HUDEP-2 (cell line): ENCODE measurements around the gene UBE2E3.
"Not testable (repeated sequence)": the region's sequence is repeated elsewhere in the genome, so short reads cannot be mapped to it uniquely, and the experiment has no call there.

Source experiments
- DNase-seq, 76 experiments: peaks; one replicate each; lab custom pipeline; 2025; ENCODE audit not compliant: unreplicated experiment in 76 of 76; lab: John Stamatoyannopoulos, UW

UBE2E3 gene

DNA sequence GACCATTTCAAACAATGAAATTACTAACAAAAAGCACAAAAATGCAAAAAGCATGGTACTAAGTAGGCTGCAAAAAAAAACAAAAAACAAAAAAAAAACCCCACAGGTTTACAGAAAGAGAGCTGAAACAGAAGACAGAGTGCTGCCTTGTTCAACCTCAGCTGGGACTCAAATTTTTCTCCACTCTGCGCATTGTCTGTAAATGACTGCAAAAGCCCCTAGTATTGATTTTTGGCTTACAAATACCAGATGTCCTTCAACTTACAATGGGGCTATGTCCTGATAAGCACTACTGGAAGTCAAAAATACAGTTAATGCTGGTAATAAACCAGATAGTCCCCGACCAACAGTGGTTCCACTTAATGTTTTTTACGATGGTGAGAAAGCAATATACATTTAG lies 42.2 kb downstream of the UBE2E3 start:
- no peak for DNase-seq

DNA sequence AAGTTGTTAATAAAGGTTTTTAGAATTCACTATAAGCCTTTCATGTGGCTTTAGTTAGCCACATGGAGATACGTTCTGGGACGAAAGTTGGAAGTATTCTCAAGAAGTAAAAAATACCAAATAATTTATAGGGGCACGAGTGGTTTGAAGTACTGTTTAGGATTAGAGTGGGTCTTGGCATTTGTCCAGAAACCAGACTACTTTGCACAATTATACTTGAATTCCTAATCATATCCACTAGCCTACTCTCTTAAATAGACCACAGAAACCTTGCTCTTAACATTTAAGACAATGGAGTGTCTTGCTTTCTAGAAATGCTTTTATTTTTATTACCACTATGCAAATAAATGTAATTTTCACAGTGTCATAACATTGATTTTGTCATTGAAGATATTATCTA lies 44.6 kb downstream of the UBE2E3 start:
- DNase-seq: no peak

DNA sequence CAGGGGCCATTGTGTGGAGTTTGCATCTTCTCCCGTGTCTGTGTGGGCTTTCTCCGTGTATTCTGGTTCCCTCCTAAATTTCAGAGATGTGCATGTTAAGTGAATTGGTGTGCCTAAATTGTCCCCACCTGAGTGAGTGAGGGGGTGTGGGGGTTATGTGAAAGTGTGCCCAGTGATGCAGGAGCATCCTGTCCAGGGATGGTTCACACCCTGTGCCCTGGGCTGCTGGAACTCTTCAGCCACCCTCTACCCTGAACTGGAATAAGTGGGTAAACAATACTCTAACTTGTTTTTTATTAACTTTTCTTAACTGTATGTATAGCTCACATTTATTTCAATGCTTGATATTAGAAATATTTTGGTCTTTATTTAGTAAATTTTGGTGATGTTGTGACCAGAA lies 56.0 kb downstream of the UBE2E3 start:
- no peak for DNase-seq

DNA sequence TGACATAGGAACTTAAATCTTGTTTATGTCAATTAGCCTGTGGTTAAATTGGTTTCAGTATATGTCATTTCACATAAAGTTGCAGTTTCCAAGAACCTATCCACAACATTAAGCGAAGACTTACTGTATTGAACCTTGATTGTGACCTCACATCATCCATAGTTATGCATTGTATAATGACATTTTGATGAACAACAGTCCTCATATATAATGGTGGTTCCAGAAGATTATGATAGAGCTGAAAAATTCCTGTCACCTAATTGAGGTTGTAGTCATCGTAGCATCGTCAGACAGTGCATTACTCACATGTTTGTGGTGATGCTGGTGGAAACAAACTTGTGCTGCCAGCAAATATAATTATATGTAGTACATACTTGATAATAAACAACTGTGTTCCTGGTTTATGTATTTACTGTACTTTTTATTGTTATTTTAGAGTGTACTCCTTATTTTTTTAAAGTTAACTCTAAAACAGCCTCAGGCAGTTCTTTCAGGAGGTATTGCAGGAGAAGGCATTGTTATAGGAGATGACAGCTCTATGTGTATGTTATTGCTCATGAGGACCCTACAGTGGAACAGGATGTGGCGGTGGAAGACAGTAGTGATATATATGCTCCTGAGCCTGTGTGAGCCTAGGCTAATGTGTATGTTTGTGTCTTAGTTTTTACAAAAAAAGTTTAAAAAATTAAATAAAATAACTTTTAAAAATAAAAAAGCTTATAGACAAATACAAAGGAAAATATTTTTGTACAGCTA lies 56.6 kb downstream of the UBE2E3 start:
- DNase-seq: no peak

DNA sequence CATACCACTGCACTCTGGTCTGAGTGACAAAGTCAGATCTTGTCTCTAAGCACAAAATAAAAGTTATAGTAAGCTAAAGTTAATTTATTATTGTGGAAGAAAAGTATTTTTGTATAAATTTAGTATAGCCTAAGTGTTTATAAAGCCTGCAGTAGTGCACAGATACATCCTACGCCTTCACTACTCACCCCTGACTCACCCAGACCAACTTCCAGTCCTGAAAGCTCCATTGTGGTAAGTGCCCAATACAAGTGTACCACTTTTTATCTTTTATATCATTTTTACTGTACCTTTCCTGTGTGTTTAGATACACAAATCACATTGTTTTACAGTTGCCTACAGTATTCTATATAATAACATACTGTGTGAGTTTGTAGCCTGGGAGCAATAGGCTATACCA lies 57.5 kb downstream of the UBE2E3 start:
- no peak for DNase-seq

DNA sequence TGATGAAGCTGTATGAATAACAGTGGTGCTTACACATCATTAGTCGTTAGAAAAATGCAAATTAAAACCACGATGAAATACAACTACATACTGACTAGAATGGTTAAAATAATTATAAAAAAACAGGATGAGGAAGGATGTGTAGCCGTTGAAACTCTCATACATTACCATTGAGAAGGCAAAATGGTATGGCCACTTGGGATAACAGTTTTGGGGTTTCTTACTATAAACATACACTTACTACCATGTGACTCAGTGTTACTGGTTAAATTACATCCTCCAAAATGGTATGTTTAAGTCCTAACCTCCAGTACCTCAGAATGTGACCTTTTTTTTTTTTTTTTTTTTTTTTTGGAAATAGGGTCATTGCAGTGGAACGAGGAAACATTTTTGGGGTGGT lies 58.4 kb downstream of the UBE2E3 start:
- DNase-seq: no peak

DNA sequence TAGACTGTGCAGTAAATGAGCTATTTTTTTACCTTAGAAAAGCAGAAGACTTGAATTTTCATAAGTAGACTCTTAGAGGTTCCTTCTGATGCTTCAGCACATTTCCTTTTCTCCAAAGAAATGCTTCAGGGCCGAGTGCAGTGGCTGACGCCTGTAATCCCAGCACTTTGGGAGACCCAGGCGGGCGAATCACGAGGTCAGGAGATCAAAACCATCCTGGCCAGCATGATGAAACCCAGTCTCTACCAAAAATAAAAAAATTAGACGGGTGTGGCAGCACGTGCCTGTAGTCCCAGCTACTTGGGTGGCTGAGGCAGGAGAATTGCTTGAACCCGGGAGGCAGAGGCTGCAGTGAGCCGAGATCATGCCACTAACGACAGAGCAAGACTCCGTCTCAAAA lies 60.4 kb downstream of the UBE2E3 start:
- not testable (repeated sequence) for DNase-seq

DNA sequence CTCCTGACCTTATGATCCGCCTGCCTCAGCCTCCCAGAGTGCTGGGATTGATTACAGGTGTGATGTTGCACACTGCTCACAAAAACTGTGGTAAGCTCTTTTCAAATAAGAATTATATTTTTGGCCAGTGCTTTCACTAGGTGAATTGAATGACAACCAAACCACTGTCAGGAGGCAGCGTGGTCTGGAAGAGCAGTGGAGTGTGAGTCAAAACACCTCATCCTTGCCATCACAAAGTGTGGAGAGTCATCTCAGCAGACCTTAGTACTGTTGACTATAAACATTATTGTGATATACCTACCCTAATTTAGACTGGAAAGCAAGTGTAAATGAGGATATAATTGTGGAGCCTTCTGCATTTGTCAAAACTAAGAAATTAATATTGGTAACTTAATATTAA lies 61.3 kb downstream of the UBE2E3 start:
- DNase-seq: no peak

DNA sequence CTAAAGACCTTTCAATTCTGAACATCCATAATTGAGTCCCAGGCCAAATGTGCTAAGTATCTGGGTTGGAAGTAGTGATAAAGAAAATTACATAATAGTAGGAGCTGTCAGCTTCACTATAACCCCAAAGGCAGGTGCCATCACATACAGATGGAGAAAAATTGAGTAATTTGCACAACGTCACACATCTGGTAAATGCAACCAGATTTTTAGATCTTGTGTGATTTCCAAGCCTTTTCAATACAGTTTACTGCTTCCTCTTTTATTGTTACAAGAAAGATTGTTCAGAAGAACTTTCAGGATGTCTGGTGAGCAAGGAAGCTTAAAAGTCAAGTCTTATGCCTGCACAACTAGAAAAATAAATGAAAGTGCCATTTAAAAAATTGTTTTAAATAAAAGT lies 62.3 kb downstream of the UBE2E3 start:
- DNase-seq: no peak

DNA sequence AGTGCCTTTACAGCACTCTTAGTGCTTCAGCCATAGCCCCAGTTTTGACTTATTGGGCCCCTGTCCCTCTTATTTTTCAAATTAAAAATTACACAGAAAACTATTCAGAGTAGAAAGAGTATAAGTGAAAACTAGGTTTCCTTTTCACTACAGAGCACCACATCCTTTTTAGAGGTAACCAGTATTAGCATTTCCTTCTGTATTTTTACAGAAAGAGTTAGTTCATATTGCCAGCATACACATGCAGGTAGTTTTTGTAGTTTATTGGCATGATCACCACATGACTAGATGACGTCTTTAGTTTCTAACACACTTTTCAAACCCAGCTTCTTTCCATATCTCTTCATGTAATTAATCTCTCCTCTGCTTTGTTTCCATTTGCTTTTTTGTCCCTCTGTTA lies 66.4 kb downstream of the UBE2E3 start:
- no peak for DNase-seq

DNA sequence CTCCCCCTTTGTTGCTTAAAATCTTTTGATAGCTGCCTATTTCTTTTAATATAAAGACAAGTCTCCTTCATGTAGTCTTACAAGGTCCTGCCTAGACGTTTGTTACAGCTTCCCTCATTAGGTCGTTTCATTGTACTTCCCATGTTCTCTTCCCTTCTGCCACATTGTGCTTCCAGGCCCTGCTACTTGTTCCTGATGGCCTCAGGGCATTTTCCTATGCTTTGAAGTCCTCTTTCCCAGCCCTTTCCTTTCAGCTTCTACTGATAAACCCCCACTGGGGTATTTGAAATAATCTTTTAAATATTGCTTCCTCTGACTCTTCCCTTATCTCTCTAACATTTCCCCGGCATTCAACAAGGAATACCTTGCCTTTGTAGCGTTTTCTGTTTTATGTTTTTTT lies 67.4 kb downstream of the UBE2E3 start:
- DNase-seq: no peak

DNA sequence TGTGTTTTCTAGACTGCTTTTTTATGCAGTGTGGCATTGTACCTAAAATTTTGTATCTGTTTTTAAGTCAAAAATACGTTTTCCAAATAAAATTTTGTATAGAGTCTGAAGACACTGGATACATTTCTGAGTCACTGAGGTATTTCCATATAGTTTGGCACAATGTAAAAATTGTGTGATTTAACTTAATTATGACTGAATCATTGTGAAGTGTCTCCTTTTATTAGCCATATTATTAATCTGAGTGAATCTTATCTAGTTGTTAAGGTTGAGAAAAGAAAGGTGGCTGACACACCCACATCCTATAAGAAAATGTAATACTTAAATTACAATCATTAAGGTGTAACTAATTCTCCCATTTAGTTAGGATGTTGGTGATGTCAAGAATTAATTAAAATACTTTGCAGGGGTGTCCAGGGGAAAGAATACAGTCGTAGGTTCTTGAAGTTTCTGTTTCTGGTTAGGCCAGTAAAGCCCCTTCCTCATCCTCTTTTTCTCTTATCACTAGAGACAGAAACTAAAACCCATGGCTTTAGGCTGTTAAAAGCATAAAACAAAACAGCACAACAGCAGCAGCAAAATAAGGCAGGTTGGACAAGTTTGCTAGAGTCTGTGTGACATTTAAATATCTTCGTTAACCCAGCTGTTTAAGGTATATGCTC lies 71.6 kb downstream of the UBE2E3 start:
- DNase-seq: no peak

DNA sequence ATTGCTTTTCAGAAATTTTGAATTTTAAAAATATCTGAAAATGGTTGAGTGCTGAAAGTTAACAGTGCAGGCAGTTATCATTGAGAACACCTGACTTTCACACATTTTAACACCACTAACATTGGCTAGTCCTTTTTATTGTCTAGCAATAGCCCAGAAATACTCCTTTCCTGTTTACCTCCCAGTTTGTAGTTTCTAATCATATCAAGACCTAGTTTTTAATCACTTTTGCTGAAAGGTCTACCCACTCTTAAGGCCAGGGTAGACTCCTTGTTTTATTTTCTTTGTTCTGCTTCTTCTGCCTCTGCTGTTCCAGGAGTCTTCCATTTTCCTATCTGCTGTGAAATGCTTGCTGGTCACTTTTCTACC lies 72.1 kb downstream of the UBE2E3 start:
- DNase-seq: no peak

DNA sequence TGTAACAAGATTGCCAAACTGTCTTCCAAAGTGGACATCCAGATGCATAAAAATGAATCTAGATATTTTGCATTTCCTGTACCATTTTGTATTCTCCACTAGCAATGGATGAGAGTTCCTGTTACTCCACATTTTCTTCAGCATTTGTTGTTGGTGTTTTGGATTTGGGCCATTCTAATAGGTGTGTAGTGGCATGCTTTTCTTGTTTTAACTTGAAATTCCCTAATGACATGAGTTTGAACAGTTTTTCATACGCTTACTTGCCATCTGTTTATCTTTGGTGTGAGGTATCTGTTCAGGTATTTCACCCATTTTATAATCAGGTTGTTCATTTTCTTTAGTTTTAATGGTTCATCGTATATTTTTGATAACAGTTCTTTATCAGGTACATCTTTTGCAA lies 73.9 kb downstream of the UBE2E3 start:
- no peak for DNase-seq

DNA sequence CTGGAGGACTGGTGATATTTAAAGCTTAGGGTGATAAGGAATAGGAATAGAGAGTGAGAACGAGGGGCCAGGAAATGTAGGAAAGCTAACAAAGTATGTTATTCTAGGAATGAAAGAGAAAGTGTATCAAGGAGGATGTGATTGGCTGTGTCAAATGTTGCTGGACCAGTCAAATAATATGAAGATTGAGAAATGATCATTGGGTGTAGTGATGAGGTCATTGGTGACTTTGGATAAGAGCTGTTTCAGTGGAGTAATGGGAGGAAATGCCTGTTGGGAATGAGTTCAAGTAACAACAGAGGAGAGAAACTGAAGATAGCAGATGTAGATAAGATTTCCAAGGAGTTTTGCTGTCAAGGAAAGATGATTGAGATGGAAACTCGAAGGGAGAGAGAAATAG lies 74.4 kb downstream of the UBE2E3 start:
- DNase-seq: no peak

DNA sequence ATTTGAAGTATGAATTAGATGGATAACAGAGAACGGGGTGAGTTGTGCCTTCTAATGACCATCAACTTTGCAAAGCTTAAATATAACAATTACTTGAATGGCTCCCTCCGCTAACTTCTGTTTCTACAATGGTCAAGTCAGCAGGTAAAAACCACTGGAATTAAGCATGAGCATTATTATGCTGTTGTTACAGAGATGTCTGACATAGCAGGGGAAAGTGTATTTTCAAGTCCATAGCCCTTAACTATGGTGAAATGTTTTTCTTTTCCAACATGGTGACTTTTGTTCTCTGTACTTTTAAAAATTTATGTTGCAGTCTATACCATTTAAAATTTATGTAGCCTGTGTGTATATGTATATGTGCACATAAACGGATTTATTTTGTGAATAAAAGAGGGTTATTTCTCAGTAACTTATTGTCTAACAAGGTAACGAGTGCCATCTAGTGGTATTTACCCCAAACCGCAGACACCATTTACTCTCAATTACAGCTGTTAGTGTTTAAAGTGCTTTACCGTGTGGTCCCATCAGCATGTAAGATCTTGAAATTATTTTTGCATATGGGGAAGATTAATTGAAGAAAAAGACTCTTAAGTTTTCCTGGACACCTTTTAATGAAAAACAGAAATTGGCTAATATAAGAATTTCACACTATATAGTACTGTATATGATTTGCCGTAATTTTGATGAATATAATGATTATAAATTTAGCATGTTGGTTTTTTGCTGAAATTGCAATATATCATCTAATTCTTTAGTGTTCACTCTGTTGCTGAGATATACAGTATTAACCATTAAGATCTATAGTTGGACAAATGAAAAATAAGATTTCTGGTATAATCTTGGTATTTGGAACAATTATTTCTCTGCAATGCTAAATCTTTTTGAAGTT lies 78.2 kb downstream of the UBE2E3 start:
- DNase-seq: peak in 29 of 76 experiments; percentile 3 to 56 (median 33)

DNA sequence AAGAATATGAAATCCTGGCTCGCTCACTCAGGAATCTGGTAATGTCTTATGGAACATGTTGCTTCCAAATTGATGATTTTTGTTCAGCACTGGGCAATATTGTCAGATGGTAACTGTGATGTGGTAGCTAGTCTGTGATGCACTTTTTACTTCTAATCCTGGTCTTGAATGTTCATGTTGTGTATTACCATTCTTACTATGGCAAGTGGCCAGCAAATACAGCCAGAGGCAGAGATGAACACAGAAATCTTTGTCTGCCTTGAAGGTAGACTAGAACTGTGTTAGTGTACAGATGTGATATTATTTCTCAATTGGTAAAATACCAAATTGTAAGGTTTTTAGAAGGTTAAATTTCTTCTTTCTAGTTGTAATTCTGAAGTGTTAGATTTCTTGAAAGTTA lies 83.3 kb downstream of the UBE2E3 start:
- no peak for DNase-seq

DNA sequence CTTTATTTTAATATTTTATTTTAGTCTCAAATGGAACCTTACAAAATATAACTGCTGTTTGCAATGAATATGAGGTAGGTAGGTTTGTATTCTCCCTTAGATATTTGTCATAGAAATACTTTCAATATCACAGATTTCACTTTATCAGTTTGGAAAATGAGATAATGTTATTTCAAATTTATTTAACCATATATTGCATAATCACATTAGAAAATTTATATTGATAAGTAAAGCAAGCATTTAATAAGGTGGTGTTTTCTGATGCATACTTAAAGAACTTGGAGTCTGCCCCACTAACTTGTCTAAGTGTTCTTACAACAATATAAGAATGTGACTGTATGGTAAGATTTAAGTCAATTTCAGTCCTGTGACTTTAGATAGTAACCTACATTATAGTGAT lies 85.1 kb downstream of the UBE2E3 start:
- DNase-seq: no peak

DNA sequence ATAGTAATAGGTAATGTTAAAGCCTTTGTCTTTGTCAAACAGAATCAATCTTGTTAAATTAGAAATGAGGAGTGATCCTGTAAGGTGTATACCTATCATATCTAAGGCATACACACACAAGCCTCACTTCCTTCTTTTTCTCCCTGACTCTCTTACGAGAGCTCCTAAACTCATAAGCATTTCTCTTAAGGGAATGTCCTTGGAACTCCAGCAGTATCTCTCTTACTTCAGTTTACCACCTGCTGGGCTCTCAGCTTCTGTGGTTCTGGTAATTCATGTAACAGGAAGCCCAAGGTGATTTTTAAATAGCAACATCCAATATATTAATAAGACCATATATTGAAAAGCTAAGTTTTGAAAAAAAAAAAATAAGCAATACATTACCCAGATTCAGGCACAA lies 85.9 kb downstream of the UBE2E3 start:
- DNase-seq: no peak

DNA sequence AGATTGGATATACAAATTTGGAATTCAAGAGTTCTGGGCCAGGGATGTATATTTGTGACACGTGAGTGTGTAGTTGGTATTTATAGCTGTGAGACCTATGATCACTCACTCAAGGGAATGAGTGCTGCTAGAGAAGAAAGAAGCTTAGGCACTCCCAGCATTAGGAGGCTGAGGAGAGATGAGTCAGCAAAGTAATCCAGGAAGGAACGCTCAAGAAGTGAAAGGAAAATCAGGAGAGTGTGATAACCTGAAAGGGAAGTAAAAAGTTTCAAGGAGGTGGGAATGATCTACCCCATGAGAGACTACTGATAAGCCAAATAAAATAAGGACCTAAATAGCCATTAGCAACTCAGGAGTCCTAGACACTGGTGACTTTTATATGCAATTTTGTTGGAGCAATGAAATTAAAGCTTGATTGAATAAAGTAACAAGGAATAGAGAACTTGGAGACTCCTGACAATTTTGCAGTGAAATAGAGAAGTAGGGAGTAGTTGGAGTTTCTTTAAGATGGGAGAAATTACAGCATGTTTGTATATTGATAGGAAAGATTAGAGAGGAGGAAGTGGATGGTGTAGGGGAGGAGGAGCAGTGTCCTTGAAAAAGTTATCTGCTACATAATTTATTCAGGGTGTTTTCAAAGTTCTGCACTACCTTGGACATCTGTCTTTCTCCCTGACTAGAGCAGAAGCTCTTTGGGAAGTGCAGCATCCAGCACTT lies 89.9 kb downstream of the UBE2E3 start:
- DNase-seq: peak in 1 of 76 experiments; percentile 3

DNA sequence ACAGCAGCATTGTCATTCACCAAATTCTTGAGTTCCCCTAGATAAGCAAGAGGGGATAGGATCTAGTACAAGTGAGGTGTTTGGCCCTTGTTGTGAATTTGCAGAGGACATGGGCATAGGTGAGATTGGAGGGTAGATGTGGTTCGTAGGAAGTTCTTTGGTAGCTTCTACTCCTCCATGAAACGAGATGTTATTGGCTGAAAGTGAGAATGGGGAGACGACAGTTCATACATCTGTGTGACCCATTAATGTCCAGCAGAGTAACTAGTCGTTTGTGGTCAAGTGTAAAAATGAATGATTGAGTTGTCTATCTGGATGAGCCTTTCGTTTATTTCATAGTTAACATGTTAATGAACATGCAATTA lies 90.4 kb downstream of the UBE2E3 start:
- no peak for DNase-seq
